Uterus (tissue), 2 donors: Measurements from ENCODE around the gene LRFN3.

ENCODE experiments used
- CTCF ChIP-seq, 4 experiments: fragments of 200-600 bp in 2 of 4; fragments of 450-650 bp in 2 of 4; sonication (generic) in 2 of 4; IDR thresholded peaks; one replicate each; pipeline ENCODE4 v1.5.1; 2016 to 2019; ENCODE audit warnings: antibody characterized with exemption in 4 of 4, mild to moderate bottlenecking in 2 of 4, moderate library complexity in 1 of 4
- POLR2A ChIP-seq, 2 donors: fragments of 450-650 bp; IDR thresholded peaks; one replicate each; pipeline ENCODE4 v1.6.1; 2016; ENCODE audit warnings: antibody characterized with exemption in 2 of 2, mild to moderate bottlenecking in 1 of 2, moderate library complexity in 1 of 2

GRCh38 chr19:35943321-35944301, 7.4 kb downstream of the LRFN3 start:
- TF ChIP-seq CTCF (IDR thresholded peaks at IDR 0.05) (no peak), POLR2A (IDR thresholded peaks at IDR 0.05) (no peak)
